Upper lobe of right lung (tissue), 1 donor: ENCODE results near the gene TUBGCP2. TPM values are rescaled to one million over a fixed set of nuclear protein-coding genes. Genes with fewer than 3 reads are reported as not detected.
A peak's percentile ranks its signal among the peaks of the same experiment; 100 is the strongest.

Experiments used
- ATAC-seq: fragments of 200-7000 bp; cut with Tn5 transposase; one replicate; pipeline ENCODE4 v1.9.1; 2020; ENCODE audit warnings: mild to moderate bottlenecking, moderate library complexity
- DNase-seq: peaks from one replicate; pipeline ENCODE4 v3.0.0-alpha.2; 2020
- H3K27ac ChIP-seq: fragments of 200-600 bp; one replicate; pipeline ENCODE4 v1.8.0; 2022
- H3K27me3 ChIP-seq: fragments of 200-600 bp; one replicate; pipeline ENCODE4 v1.8.0; 2022; ENCODE audit warnings: mild to moderate bottlenecking
- H3K36me3 ChIP-seq: fragments of 200-600 bp; one replicate; pipeline ENCODE4 v1.8.0; 2022
- H3K4me1 ChIP-seq: fragments of 200-600 bp; one replicate; pipeline ENCODE4 v1.8.0; 2022
- H3K4me3 ChIP-seq: fragments of 200-600 bp; one replicate; pipeline ENCODE4 v1.8.0; 2022; ENCODE audit warnings: mild to moderate bottlenecking
- H3K9me3 ChIP-seq: fragments of 200-600 bp; one replicate; pipeline ENCODE4 v1.8.0; 2022
- CTCF ChIP-seq: fragments of 200-600 bp; IDR thresholded peaks from one replicate; pipeline ENCODE4 v1.8.0; 2022; ENCODE audit warnings: antibody characterized with exemption
- intact Hi-C: fragments of 100-400 bp; cut with DNase I; formaldehyde crosslinking; loops from one replicate; pipeline ENCODE4 v1.11.0; 2022
- total RNA-seq: library from RNA; stranded (reverse); fragmentation: NEBNext Ultra II Directional; extraction: Animal tissue kit (Norgen Biotek cat#: 25700); gene quantifications from one replicate; pipeline ENCODE4 v1.2.1, GENCODE V29; 2021
- donor health status: DM: no; HTN: yes; CAD: no; lungs with severe emphysema.

Gene TUBGCP2
- total RNA-seq, 1 donor from 2014 or later, result 44.6 TPM

- peaks cover 26% of the 10 kb centered on the region for H3K36me3 ChIP-seq
- no peak for DNase-seq
- intact Hi-C loops, result no loop called here
- no peak overlapping the region for H3K4me3 ChIP-seq
- no peak overlapping the region for H3K27ac ChIP-seq
- no peak for ATAC-seq
- no peaks in the 10 kb centered on the region for H3K9me3 ChIP-seq
- no peak for TF ChIP-seq CTCF
- H3K4me1 ChIP-seq, result peaks cover 21% of the 10 kb centered on the region
- H3K27me3 ChIP-seq, result no peaks in the 10 kb centered on the region
Observed at GRCh38 chr10:133311570-133311969, 2.9 kb upstream of the TUBGCP2 start.

- peaks cover 26% of the 10 kb centered on the region for H3K36me3 ChIP-seq
- no peak for ATAC-seq
- H3K9me3 ChIP-seq, result no peaks in the 10 kb centered on the region
- intact Hi-C loops, result no loop called here
- no peak for DNase-seq
- no peak for TF ChIP-seq CTCF
- H3K4me3 ChIP-seq, result no peak overlapping the region
- peaks cover 26% of the 10 kb centered on the region for H3K4me1 ChIP-seq
- H3K27ac ChIP-seq, result no peak overlapping the region
- no peaks in the 10 kb centered on the region for H3K27me3 ChIP-seq
Observed at GRCh38 chr10:133310789-133311188, 2.1 kb upstream of the TUBGCP2 start.

GRCh38 chr10:133310399-133310755 lies 1.7 kb upstream of the TUBGCP2 start:
- peaks cover 26% of the 10 kb centered on the region for H3K36me3 ChIP-seq
- H3K4me1 ChIP-seq, result peaks cover 28% of the 10 kb centered on the region
- no peaks in the 10 kb centered on the region for H3K9me3 ChIP-seq
- no peaks in the 10 kb centered on the region for H3K27me3 ChIP-seq
- ATAC-seq (no peak), DNase-seq (no peak)
- H3K27ac ChIP-seq, result no peak overlapping the region
- no peak overlapping the region for H3K4me3 ChIP-seq
- intact Hi-C loops, result no loop called here
- TF ChIP-seq CTCF, result no peak

GRCh38 chr10:133309720-133310398 lies 1.2 kb upstream of the TUBGCP2 start:
- DNase-seq (peak; percentile 81), ATAC-seq (no peak)
- peaks cover 26% of the 10 kb centered on the region for H3K36me3 ChIP-seq
- no peaks in the 10 kb centered on the region for H3K27me3 ChIP-seq
- no peak overlapping the region for H3K4me3 ChIP-seq
- TF ChIP-seq CTCF, result no peak
- intact Hi-C loops, result no loop called here
- H3K27ac ChIP-seq, result peak overlapping the region; percentile 47
- H3K9me3 ChIP-seq, result no peaks in the 10 kb centered on the region
- H3K4me1 ChIP-seq, result peaks cover 28% of the 10 kb centered on the region

- intact Hi-C loops, result no loop called here
- no peaks in the 10 kb centered on the region for H3K9me3 ChIP-seq
- peaks cover 28% of the 10 kb centered on the region for H3K4me1 ChIP-seq
Observed at GRCh38 chr10:133309100-133309719, 538 bp upstream of the TUBGCP2 start.

More at GRCh38 chr10:133309100-133309719, 538 bp upstream of the TUBGCP2 start:
- no peak for TF ChIP-seq CTCF
- H3K36me3 ChIP-seq, result peaks cover 26% of the 10 kb centered on the region
- ATAC-seq, result peak; percentile 97
- H3K4me3 ChIP-seq, result peak overlapping the region; percentile 98
- H3K27ac ChIP-seq, result peak overlapping the region; percentile 98
- DNase-seq, result peak; percentile 98
- no peaks in the 10 kb centered on the region for H3K27me3 ChIP-seq
